GM18499 (cell line): Measurements from ENCODE around the gene EHD4.

Experiments
- ATAC-seq: cut with Tn5 transposase; IDR thresholded peaks from one replicate; pipeline ENCODE4 v1.9.1; 2021; ENCODE audit warnings: moderate number of reproducible peaks; ENCODE audit not compliant: insufficient read depth, unreplicated experiment

EHD4 gene

GRCh38 chr15:41850482-41851166 is 121.7 kb downstream of the EHD4 start:
- no peak for ATAC-seq

GRCh38 chr15:41849861-41850260 is 122.5 kb downstream of the EHD4 start:
- ATAC-seq, result no peak

DNA sequence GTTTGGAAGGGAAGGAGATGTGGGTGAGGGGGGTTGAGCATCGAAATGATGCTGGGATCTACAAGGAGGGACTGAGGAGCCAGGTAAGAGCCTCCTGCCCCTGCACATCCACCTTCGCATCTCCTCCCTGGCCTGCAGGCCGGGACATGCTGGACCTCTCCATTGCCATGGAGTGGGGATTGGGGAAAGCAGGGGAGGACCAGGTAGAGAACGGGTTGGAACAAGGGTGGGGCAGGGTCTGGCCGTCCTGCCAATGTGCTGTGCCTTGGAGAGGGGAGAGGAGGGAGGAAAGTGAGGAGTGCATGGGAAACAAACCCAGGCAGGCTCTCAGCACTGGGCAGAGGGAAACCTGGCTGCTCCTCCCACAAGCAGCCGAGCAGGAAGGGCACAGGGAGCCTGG is 123.2 kb downstream of the EHD4 start:
- no peak for ATAC-seq

- no peak for ATAC-seq
These were observed 123.7 kb downstream of the EHD4 start for GRCh38 chr15:41848631-41849030.

- no peak for ATAC-seq
These were observed 124.4 kb downstream of the EHD4 start for GRCh38 chr15:41847981-41848380.

DNA sequence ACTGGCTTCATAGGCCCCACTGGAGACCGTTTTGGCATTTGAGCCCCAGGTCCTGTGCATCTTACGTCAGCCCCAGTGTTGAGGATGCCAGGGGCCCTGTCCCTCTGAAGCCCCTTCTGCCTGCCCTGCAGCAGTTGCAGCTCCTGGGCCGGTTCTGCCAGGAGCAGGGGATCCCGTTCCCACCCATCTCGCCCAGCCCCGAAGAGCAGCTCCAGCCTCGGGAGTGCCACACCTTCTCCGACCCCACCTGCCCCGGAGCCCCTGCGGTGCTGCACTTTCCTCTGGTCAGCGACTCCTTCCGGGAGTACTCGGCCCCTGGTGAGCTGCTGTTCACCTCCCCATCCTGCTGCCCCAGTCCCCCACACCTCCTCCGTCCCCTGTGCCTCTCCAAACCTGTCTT is 125.2 kb downstream of the EHD4 start:
- ATAC-seq, result no peak
